ENCODE measurements around the gene NHERF2.

Gene NHERF2

DNA sequence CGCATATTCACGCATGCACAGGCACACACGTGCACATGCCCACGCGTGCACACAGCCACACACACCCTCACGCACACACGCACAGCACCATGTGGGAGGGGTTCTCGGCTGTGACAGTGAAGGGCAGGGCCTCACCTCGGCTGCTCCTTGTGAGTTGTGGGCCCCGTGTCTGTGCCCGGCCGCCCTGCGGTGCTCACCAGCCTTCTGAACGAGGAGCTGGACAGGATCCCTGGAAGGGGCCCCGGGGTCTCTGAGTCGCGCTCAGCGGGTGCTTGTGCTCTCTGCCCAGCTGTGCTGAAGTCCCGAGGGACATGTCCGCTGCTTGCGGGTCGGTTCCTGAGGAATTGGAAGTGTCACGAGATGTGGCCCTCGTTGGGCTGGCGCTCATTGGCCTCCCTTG lies 37.2 kb downstream of the NHERF2 start:
- no peak for DNase-seq

DNA sequence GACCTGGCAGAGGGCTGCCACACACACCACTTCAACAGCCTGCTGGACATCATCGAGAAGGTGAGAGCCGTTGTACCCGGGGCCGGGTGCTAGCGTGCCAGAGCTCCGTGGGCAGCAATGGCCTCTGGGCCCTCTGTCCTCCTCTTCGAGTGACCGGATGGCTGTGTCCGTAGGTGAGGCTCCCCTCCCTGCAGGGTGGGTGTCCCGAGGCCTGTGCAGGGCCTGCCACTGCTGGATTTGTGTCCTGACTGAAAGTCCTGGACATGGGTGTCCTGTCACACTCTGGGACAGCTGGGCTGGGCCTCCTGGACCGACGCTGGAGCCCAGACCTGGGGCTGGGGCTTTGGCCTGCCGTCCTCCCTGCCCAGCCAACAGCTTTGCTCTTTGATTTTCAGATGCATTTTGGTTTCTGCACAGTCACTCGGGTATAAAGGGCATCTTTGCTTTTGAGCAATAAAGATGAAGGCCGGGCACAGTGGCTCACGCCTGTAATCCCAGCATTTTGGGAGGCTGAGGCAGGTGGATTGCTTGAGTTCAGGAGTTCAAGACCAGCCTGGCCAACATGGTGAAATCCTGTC lies 37.8 kb downstream of the NHERF2 start:
- DNase-seq, result no peak

DNA sequence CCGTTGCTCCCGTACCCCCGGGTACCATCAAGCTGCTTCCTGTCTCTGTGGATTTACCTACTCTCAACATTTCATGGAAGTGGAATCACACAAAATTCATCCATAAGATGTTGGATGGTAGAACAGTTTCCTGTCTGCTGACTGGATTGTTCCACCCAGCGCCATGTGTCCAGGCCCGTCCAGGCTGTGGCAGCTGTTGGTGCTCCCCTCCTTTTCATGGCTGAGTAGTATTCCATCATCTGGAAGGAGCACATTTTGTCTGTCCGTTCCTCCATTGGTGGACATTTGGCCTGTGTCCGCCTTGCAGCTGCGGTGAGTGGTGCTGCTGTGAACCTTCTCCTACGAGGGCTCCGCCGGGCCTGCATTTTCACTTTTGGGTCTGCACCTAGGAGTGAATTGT lies 39.4 kb downstream of the NHERF2 start:
- no peak for DNase-seq

DNA sequence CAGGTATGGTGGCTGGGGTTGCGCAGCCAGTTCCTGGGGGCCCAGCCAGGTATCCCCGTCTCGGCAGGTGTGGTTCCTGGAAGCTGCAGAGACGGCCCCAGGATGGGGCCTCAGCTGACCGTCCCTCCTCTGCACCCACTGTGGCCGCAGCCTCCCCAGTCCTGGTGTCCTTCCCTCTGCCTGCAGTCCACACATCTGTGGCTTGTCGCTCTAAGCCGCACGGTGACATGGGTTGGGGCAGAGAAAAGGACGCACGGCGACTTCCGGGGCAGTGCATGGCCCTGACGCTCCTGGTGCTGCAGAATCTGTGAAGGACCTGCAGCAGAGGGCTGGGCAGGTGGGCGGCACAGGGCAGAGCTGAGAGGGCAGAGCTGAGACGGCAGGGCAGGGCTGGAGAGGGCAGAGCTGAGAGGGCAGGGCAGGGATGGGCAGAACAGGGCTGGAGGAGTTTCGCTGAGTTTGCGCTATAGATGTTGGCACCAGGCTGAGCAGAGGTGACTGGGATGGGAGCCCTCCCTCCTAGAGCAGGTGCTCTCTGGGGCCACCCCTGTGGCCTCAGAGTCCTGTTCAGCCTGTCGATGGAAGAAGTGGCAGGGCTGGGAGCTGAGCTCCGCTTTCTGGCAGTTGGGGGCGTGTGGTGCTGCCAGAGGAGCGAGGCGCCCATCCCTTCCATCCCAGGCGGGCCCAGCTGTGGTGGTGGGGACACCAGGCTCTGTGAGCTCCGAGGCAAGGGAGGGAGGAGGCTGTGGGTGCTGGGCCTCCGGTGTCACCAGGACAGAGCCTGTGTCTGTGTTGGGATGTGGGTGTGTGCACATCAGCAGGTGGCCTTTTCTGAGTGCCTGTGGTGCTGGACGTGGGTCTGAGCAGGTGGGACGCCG lies 44.1 kb downstream of the NHERF2 start:
- DNase-seq, result no peak

DNA sequence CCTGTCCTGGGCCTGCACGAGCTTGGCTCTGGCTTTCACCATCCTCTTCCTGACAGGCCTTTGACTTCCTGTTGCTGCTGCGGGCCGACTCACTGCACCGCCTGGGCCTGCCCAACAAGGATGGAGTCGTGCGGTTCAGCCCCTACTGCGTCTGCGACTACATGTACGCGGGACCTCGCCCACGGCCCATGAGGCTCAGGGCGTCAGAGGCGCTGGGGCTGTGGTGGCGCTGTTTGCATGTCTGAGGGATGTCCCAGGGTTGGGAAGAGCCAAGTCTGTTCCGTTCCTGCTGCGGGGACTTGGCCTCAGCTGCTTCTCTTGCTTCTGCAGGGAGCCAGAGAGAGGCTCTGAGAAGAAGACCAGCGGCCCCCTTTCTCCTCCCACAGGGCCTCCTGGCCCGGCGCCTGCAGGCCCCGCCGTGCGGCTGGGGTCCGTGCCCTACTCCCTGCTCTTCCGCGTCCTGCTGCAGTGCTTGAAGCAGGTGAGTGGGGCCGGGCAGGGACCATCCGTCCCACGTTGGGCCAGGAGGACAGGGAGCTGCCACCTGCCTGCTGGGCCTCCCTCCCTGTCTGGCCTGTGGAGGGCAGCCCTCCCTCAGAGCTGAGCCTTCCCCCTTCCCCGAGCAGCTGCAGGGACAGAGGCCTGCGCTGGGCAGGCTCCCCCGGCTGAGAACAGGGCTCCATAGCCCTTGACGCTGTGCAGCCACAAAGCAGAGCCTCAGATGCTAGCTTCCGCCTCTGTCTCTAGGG lies 44.9 kb downstream of the NHERF2 start:
- DNase-seq, result no peak

DNA sequence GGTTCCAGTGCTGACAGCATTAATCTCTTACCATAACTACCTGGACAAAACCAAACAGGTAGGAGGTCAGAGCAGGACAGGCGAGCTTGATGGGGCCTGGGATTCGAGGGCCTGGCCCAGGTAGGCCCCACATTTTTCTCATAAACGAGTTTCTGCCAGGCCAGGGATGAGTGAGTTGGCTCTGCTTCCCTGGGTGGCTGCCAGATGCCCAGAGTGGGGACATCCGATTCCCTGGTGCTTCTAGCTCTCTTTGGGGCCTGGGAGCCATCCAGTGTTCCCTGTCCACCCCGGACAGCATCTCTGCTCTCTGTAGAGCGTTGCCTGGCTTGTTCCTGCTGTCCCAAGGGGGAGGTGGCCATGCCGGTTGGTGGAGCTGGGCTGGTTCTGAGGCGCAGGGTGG lies 46.2 kb downstream of the NHERF2 start:
- DNase-seq, result no peak

DNA sequence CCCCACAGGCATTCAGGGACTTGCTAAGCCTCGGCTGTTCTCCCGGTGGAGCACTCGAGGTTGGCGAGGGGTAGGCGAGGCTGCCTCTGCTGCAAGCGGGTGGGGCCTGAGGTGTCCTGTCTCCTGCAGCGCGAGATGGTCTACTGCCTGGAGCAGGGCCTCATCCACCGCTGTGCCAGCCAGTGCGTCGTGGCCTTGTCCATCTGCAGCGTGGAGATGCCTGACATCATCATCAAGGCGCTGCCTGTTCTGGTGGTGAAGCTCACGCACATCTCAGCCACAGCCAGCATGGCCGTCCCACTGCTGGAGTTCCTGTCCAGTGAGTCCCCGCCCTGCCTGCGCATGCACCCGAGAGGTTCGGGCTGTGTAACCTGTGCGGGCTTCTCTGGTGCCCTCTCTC lies 47.4 kb downstream of the NHERF2 start:
- no peak for DNase-seq

DNA sequence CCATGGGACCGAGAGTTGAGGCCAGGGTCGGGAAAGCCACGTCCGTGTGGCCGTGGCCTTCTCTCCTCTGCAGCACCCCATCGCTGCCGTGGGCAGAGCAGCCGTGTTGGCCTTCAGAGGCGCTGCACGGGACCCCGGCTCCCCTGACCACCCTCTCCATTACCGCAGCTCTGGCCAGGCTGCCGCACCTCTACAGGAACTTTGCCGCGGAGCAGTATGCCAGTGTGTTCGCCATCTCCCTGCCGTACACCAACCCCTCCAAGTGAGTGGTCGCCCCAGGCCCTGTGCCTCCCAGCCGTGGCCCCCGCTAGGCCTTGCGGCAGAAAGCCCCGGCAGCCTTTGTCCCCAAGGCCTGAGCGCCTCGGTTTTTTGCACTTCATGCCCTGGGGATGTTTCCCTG lies 48.9 kb downstream of the NHERF2 start:
- no peak for DNase-seq

DNA sequence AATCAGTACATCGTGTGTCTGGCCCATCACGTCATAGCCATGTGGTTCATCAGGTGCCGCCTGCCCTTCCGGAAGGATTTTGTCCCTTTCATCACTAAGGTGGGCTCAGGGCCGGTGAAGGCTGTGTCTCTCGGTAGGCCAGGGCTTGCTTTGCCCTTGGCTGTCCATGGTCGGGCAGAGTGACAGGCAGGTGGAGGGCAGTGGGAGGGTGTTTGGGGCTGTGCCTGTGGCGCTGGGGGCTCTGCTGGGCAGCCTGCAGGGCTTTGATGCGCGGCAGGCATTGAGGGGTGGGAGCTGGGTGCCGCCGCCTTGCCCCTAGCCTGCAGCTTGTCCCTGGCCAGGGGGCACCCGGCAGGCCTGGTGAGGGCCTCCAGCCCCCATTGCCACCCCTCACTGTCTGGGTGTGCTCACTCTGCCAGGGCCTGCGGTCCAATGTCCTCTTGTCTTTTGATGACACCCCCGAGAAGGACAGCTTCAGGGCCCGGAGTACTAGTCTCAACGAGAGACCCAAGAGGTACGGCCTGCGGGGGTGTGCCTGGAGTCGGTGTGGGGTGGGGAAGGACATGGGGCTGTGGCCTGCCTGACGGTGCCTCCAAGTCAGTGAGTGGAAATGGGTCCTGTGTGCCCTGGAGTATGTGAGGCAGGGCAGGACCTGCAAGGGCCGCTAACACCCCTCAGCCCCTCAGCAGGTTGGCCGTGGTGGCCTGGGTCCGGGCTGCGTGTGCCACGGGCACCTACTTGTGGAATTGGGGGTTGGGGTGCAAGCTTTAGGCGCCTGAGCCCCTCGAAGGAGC lies 49.6 kb downstream of the NHERF2 start:
- no peak for DNase-seq

DNA sequence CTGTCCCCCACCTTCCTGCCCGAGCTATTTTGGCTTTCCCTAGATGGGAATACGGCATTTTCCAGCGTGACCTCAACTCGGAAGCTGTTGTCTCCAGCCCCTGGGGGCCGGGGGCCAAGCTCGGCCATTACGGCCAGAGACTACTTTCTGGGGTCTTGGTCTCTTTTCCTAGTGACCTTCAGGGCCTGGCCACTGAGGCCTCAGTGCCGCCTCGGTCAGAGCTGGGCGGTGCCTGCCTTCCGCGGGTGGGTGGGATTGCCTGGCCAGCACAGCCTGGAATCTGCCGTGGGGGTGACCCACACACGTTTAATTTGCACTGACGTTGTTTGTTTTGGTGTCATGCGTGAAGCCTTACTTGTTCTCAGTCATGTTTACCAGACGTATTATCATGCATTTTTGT lies 50.3 kb downstream of the NHERF2 start:
- no peak for DNase-seq

DNA sequence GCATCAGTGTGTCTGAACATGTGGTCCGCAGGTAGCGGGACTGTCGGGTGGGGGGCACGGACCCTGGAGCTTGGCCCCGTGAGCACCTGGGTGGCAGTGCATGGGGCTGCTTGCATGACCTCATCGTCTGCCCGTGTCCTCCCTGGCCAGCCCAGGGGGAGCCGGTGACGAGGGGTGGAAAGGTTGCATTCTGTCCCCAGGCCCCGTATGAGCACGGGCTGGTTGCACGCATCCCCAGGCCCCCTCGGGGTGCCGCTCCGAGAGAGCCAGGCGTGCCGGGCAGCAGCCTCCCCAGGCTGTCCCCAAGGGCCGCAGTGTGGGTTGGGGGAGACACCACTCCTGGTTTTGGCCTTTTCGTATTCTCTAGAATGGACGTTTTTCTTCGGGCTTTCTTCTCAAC lies 51.0 kb downstream of the NHERF2 start:
- DNase-seq, result no peak

DNA sequence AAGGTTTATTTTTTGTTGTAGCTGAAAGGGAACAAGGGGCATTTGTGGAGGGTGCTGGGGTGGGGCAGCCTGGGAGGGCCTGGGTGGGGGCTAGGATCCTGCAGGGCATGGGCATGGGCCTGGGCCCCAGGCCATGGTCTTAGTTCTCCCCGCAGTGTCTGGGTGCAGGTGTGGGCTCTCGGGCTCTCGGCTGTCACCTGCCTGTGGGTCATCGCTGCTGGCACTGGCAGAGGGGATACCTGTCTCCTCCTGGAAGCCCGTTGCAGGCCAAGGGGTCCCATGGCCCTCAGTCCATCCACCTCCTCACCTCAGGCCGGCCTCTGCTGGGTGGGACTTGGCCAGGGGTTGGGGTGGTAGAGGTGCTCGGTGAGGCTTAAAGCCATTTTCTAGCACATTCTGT lies 51.4 kb downstream of the NHERF2 start:
- no peak for DNase-seq

DNA sequence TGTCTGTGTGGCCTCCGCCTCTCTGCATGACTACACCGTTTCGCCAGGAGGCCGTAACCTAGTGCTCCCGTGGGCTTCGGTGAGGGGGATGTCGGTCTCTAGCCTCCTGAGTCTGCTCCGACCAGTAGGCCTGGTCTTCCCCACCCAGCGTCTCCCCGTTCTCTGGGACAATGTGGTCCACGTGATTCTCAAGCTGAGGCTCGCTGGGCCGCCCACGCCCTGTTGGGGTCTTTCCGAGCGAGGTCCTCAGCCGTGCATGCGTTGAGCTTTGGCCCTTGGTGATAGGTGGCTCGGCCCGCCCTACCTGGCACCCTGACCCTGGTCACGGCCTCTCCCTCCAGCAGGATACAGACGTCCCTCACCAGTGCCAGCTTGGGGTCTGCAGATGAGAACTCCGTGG lies 52.0 kb downstream of the NHERF2 start:
- DNase-seq, result no peak

DNA sequence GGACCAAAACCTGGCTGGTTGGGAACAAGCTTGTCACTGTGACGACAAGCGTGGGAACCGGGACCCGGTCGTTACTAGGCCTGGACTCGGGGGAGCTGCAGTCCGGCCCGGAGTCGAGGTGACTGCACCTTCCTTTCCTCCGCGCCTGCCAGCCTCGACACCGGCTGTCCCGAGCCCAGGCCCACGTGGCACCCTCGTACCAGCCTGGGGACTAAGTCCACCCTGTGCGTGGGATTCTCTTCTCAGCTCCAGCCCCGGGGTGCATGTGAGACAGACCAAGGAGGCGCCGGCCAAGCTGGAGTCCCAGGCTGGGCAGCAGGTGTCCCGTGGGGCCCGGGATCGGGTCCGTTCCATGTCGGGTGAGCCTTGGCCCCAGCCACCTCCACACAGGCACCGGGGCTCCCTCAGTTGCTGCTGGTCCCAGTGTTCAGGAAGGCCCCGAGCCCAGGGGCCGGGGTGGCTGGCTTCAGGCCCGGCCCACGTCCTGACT lies 52.7 kb downstream of the NHERF2 start:
- no peak for DNase-seq

DNA sequence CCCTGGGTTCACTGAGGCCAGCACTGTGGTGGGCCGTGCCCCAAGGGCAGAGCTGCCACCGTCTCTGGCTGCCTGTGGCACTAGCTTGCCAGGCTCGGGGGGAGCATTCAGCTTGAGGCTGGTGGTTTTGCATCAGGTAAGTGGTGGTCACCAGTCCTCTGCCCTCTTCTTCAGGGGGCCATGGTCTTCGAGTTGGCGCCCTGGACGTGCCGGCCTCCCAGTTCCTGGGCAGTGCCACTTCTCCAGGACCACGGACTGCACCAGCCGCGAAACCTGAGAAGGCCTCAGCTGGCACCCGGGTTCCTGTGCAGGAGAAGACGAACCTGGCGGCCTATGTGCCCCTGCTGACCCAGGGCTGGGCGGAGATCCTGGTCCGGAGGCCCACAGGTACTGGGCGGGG lies 53.3 kb downstream of the NHERF2 start:
- DNase-seq, result no peak

DNA sequence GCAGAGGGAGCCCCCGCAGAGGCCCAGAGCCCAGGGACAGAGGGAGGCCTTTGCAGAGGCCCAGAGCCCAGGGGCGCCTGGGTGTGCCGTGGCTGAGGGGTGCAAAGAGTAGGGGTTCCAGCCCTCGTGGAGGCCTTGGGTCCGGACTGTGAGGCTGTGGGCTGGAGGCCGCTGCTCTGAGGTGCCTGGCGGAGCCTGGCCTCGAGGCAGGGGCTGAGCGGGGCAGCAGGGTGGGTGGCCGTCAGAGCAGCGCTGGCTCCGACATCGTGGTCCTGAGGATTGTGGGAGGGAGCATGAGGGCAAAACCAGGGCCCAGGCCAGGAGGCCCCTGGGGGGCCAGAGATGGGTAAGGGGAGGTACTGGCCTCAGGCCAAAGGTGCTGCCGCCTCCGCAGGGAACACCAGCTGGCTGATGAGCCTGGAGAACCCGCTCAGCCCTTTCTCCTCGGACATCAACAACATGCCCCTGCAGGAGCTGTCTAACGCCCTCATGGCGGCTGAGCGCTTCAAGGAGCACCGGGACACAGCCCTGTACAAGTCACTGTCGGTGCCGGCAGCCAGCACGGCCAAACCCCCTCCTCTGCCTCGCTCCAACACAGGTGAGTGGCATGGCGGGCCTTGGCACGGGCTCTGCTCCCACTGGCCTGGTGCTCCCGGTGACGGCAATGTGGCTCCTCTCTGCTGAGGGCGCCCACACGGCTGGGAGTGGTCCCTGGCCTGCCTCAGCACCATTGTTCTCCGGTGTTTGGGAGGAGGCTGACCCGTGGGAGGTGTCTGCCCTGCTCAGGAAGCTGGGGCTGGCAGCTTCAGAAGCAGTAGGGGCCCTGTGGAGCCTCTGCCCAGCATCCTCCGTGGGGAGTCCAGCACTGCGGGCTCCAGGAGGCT lies 54.7 kb downstream of the NHERF2 start:
- DNase-seq, result no peak

DNA sequence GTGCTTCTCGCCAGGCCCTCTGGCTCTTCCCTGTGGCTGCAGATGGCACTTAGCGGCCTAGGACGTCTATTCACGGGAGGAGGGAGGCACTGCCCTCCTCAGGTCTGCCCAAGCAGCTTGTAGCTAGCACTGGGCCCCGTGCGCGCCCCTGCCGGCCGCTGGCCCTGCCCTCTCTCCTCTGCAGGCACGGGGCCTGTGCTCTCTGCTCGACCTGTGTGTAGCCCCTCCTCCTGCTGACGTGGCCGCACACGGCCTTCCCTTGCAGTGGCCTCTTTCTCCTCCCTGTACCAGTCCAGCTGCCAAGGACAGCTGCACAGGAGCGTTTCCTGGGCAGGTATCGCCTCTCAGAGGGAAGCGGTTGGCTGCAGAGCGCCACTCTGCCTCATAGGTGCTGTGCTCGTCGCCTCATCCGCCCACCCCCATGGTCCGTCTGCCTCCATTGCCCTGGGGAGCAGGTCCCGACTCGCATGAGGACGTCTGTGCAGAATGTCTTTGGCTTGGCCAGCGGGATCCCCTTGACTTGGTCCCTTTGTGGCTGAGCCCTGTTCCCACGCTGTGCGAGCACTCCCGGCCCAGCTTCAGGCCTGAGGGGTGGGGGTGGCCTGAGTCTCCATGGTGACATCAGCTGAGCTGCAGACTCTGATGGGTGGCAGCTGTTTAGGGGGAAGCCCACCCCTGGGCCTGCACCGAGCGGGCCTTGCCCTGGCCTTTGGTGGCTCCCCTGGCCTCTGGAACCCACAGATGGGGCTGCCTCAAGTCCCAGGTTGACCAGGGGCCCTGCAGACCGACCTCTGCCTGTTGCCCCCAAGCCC lies 55.7 kb downstream of the NHERF2 start:
- DNase-seq, result no peak

DNA sequence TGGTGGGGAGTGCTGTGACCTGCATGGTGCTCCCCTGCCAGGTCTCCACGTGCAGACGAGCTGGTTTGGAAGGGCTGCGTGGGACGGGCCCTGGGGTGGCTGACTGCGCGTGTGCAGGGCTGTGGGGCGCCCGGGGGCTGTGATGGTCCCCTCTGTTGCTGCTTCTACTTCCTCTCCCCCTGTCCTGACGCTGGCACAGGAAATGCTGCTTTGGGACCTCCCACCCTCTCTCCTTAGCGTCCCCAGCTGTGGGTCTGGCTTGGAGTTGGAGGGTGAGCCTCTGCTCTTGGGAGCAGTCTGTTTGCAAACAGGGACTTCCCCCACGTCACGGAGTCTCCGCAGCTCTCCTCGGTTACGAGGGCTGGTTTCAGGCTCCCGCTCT lies 56.3 kb downstream of the NHERF2 start:
- no peak for DNase-seq

DNA sequence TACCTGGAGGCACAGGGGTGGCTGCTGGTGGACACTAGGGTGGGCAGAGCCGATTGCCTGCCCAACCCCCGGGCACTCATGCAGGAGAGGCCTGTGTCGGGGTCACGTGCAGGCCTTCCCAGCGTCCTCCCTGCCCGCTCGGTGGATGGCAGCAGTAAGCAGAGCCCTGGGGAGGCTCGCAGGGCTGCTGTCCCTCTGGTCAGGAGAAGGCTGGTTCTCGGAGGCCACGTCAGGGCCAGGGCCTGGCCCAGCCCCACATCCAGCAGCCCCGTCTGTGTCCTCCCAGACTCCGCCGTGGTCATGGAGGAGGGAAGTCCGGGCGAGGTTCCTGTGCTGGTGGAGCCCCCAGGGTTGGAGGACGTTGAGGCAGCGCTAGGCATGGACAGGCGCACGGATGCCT lies 56.7 kb downstream of the NHERF2 start:
- DNase-seq, result no peak

DNA sequence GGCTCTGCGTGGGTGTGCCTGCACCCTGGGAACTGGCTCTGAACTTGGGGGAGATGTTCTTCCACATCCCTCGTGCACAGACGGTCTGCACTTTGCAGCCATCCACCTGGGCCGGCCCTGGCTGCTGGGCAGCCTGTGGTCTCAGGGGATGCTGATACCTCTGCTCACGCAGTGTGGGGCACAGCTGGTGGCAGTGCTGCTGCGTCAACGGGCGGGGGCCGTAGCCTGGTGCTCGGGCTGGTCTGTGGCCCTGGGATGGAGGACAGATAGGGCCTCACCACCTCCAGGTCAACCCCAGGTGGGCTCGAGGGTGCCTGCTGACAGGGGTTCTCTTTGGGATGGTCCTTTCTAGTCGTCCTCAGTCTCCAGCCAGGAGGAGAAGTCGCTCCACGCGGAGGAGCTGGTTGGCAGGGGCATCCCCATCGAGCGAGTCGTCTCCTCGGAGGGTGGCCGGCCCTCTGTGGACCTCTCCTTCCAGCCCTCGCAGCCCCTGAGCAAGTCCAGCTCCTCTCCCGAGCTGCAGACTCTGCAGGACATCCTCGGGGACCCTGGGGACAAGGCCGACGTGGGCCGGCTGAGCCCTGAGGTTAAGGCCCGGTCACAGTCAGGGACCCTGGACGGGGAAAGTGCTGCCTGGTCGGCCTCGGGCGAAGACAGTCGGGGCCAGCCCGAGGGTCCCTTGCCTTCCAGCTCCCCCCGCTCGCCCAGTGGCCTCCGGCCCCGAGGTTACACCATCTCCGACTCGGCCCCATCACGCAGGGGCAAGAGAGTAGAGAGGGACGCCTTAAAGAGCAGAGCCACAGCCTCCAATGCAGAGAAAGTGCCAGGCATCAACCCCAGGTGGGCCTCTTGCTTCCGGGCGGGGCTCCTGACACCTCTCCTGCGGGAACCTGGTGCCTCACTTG lies 57.4 kb downstream of the NHERF2 start:
- DNase-seq, result no peak

Data from stimulated activated naive CD4-positive, alpha-beta T cell treated with Interleukin-2 at 50 U/mL for 16 hours (primary cell).